Upper lobe of left lung (tissue), 6 donors: ENCODE data around the gene ITPRIPL1. TPM values are rescaled to one million over a fixed set of nuclear protein-coding genes. Genes with fewer than 3 reads are reported as not detected.

Experiments used
- ATAC-seq, 2 donors: fragments of 200-7000 bp; cut with Tn5 transposase; one replicate each; pipeline ENCODE4 v1.9.1; 2022; ENCODE audit warnings: mild to moderate bottlenecking in 2 of 2, moderate library complexity in 2 of 2; ENCODE audit not compliant: low FRiP score in 2 of 2
- DNase-seq, 2 donors: peaks; one replicate each; pipeline ENCODE4 v3.0.0-alpha.2; 2019 to 2020
- H3K27ac ChIP-seq, 4 donors: fragments of 200-600 bp; sonication (generic); one replicate each; pipeline ENCODE4 v1.5.1; 2016 to 2019
- H3K27me3 ChIP-seq, 4 donors: fragments of 200-600 bp; sonication (generic); one replicate each; pipeline ENCODE4 v1.5.1; 2017 to 2019
- H3K36me3 ChIP-seq, 4 donors: fragments of 200-600 bp; sonication (generic); one replicate each; pipeline ENCODE4 v1.5.1; 2016 to 2019
- H3K4me1 ChIP-seq, 4 donors: fragments of 200-600 bp; sonication (generic); one replicate each; pipeline ENCODE4 v1.5.1; 2018 to 2019
- H3K4me3 ChIP-seq, 4 donors: fragments of 200-600 bp; sonication (generic); one replicate each; pipeline ENCODE4 v1.5.1; 2017 to 2019; ENCODE audit warnings: mild to moderate bottlenecking in 2 of 4, moderate library complexity in 1 of 4
- H3K9me3 ChIP-seq, 4 donors: fragments of 200-600 bp; sonication (generic); one replicate each; pipeline ENCODE4 v1.5.1; 2018 to 2019
- CTCF ChIP-seq, 6 experiments: fragments of 450-650 bp in 4 of 6; fragments of 200-600 bp in 2 of 6; sonication (generic) in 2 of 6; IDR thresholded peaks; one replicate each; pipeline ENCODE4 v1.5.1; 2016 to 2019; ENCODE audit warnings: antibody characterized with exemption in 6 of 6
- EP300 ChIP-seq, 4 donors: sonication (generic); formaldehyde crosslinking; IDR thresholded peaks; one replicate each; pipeline ENCODE4 v1.5.1; 2017; ENCODE audit warnings: antibody characterized with exemption in 4 of 4, control low read depth in 2 of 4
- POLR2A ChIP-seq, 4 donors: fragments of 450-650 bp; IDR thresholded peaks; one replicate each; pipeline ENCODE4 v1.5.1; 2016 to 2017; ENCODE audit warnings: antibody characterized with exemption in 4 of 4, mild to moderate bottlenecking in 2 of 4
- POLR2AphosphoS5 ChIP-seq, 2 donors: sonication (generic); formaldehyde crosslinking; IDR thresholded peaks; one replicate each; pipeline ENCODE4 v1.5.1; 2017; ENCODE audit warnings: antibody characterized with exemption in 2 of 2
- WGBS, 2 donors: methylation state at CpG; one replicate each; pipeline ENCODE4 v1.1.5; 2017 to 2018; 5-methylcytosine and 5-hydroxymethylcytosine counted together
- total RNA-seq, 6 donors: library from RNA; depleted of rRNA in 4 of 6; stranded (reverse); fragments of >200 nt in 4 of 6; gene quantifications; one replicate each; pipeline versions ENCODE4 v1.1.0 to v1.2.1, GENCODE V29; 2016 to 2021
- donor health status: DM: no; HTN: no; CAD: no; lungs with moderate emphysema.
- donor health status: DM: no; HTN: yes; CAD: no; lungs with severe emphysema.

ITPRIPL1 gene
- total RNA-seq, 6 donors from 2014 or later = 0.57 to 5.5 (median 1.9) TPM

GRCh38 chr2:96305979-96306308 is 19.2 kb upstream of the ITPRIPL1 start:
- TF ChIP-seq CTCF (IDR thresholded peaks at IDR 0.05) (no peak), POLR2AphosphoS5 (IDR thresholded peaks at IDR 0.05) (no peak), POLR2A (IDR thresholded peaks at IDR 0.05) (no peak), EP300 (IDR thresholded peaks at IDR 0.05) (no peak)
- H3K4me3 ChIP-seq = peak overlapping the region; percentile 69 to 90 (median 79)
- no peaks in the 10 kb centered on the region for H3K27me3 ChIP-seq
- 20 to 26% methylated on average over 9 of the region's 9 CpGs for WGBS, 2 donors
- ATAC-seq = peak in 1 of 2 donors; percentile 13
- H3K4me1 ChIP-seq = peaks cover 12 to 22% (median 14%) of the 10 kb centered on the region in 4 donors
- H3K36me3 ChIP-seq = peaks cover 21 to 35% (median 27%) of the 10 kb centered on the region in 4 donors
- peak overlapping the region; percentile 80 to 90 (median 86) for H3K27ac ChIP-seq
- H3K9me3 ChIP-seq = no peaks in the 10 kb centered on the region
- no peak for DNase-seq

- peak overlapping the region in 3 of 4 donors; percentile 69 to 90 (median 70) for H3K4me3 ChIP-seq
- TF ChIP-seq EP300 (IDR thresholded peaks at IDR 0.05) (no peak), CTCF (IDR thresholded peaks at IDR 0.05) (no peak), POLR2AphosphoS5 (IDR thresholded peaks at IDR 0.05) (no peak), POLR2A (IDR thresholded peaks at IDR 0.05) (no peak)
- H3K27ac ChIP-seq = peak overlapping the region in 3 of 4 donors; percentile 86 to 90 (median 87)
- WGBS, 2 donors = 88 to 91% methylated on average over 3 of the region's 3 CpGs
- DNase-seq (no peak), ATAC-seq (no peak)
- H3K27me3 ChIP-seq = no peaks in the 10 kb centered on the region
- peaks cover 20 to 31% (median 23%) of the 10 kb centered on the region in 4 donors for H3K36me3 ChIP-seq
- H3K9me3 ChIP-seq = no peaks in the 10 kb centered on the region
- H3K4me1 ChIP-seq = peaks cover 12 to 22% (median 14%) of the 10 kb centered on the region in 4 donors
Observed at GRCh38 chr2:96306370-96306769, 18.7 kb upstream of the ITPRIPL1 start.

GRCh38 chr2:96308248-96308647 is 16.9 kb upstream of the ITPRIPL1 start:
- Histone ChIP-seq H3K4me1 (peaks cover 12 to 22% (median 14%) of the 10 kb centered on the region in 4 donors), H3K27ac (no peak overlapping the region), H3K9me3 (no peaks in the 10 kb centered on the region), H3K27me3 (no peaks in the 10 kb centered on the region), H3K4me3 (no peak overlapping the region), H3K36me3 (peaks cover 1 to 12% (median 6%) of the 10 kb centered on the region in 4 donors)
- no peak for DNase-seq
- 71 to 86% methylated on average over 3 to 5 of the region's 5 CpGs for WGBS, 2 donors
- ATAC-seq = no peak
- TF ChIP-seq POLR2A (IDR thresholded peaks at IDR 0.05) (no peak), POLR2AphosphoS5 (IDR thresholded peaks at IDR 0.05) (no peak), CTCF (IDR thresholded peaks at IDR 0.05) (no peak), EP300 (IDR thresholded peaks at IDR 0.05) (no peak)

DNA sequence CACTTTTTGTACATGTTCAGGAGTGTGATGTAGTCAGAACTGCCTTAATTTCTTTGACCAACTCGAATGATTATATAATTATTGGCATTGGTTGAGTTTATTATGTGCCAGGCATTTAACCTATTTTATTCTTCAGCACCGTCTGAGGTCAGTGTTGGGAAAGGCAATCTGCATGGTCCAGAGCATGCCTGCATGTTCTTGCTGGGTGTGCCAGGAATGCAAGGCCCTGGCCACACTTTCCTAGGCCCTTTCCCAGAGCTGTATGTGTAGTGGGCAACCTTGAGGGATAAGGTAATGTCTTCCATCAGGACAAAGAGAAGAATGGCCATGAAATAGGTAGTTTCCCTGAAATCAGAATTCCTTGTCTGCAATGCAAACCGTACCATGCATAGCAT is 10.1 kb upstream of the ITPRIPL1 start:
- WGBS, 2 donors = 84 to 87% methylated on average over 3 of the region's 3 CpGs
- Histone ChIP-seq H3K4me1 (no peaks in the 10 kb centered on the region), H3K36me3 (no peaks in the 10 kb centered on the region), H3K4me3 (no peak overlapping the region), H3K27me3 (no peaks in the 10 kb centered on the region), H3K9me3 (no peaks in the 10 kb centered on the region), H3K27ac (no peak overlapping the region)
- DNase-seq (no peak), ATAC-seq (no peak)
- TF ChIP-seq EP300 (IDR thresholded peaks at IDR 0.05) (no peak), POLR2A (IDR thresholded peaks at IDR 0.05) (no peak), CTCF (IDR thresholded peaks at IDR 0.05) (no peak)

DNA sequence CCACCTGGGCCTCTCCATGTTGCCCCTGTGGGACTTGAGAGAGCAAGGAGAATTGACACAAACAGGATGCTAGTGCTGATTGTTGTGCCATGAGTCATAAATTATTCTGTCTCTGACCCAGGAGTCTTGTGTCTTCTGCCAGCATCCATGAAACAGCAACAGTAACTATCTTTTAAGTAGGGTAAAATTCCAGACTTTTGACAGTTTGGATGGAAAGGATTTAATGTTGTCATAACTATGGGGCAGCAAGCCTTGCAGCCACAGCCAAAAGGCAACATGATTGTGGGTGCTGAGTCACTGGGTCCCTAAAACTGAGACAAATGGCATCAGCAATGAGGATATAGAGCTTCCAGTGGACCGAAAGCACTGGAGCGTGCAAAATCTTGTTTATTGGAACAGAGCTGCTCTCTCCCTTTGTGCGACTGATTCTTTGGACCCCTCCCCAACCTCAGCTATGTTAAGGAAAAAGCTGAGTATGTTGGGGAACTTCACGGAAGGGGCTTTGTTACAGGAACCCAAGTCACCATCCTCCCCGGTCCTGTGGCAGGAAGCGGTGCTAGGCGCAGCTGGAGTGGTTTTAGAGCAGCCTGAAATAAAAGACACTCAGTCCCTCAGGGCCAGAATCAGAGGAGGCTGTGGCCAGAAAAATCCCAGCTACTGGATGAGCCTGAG is 9.6 kb upstream of the ITPRIPL1 start:
- TF ChIP-seq EP300 (IDR thresholded peaks at IDR 0.05) (no peak), CTCF (IDR thresholded peaks at IDR 0.05) (no peak), POLR2AphosphoS5 (IDR thresholded peaks at IDR 0.05) (no peak), POLR2A (IDR thresholded peaks at IDR 0.05) (no peak)
- WGBS, 2 donors = 64 to 75% methylated on average over 6 to 7 of the region's 7 CpGs
- Histone ChIP-seq H3K4me3 (no peak overlapping the region), H3K36me3 (no peaks in the 10 kb centered on the region), H3K9me3 (no peaks in the 10 kb centered on the region), H3K4me1 (peaks cover 0 to under 1% (median 0%) of the 10 kb centered on the region in 4 donors), H3K27ac (no peak overlapping the region), H3K27me3 (no peaks in the 10 kb centered on the region)
- ATAC-seq (no peak), DNase-seq (no peak)
